GM19438 (cell line): ENCODE data around the gene MCRIP2.

ENCODE experiments used
- ATAC-seq: cut with Tn5 transposase; IDR thresholded peaks from one replicate; pipeline ENCODE4 v1.9.1; 2021; ENCODE audit warnings: low read depth; ENCODE audit not compliant: unreplicated experiment

MCRIP2 gene

DNA sequence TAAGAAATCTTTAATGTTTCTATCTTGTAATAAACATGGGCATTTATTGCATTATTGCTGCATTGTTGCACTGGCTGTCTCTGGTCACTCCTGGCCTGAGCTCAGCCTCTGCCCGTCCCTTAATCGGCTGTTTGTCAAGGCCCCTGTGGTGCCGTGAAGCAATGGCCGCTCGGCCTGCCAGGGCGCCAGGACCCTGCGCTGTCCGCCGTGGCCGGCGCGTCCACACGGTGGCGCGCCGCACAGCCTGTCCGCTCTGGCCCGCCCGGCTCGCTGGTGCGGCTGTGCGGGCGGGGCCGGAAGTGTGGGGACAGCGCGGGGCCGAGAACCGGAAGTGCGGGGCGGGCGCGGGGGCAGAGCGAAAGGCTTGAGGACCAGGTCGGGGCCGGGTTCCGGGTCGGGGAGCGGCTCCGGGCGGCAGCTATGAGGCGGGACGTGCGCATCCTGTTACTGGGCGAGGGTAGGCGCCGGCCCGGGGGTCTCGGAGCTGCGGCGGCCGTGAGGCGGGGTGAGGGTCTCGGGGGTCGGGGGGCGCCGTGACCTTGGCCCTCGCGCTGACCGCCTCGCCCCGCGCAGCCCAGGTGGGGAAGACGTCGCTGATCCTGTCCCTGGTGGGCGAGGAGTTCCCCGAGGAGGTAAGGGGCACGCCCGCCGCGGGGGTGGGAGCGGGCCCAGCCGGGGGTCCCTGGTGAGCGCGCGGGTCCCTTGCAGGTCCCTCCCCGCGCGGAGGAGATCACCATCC is 26.3 kb downstream of the MCRIP2 start, which contains the start of gene RHOT2:
Gene RHOT2, plus strand, starts transcription at position 353 of the 739 bp plus-strand sequence. Its CDS starts 68 bp downstream, at position 421.
- ATAC-seq, result peak; percentile 85

DNA sequence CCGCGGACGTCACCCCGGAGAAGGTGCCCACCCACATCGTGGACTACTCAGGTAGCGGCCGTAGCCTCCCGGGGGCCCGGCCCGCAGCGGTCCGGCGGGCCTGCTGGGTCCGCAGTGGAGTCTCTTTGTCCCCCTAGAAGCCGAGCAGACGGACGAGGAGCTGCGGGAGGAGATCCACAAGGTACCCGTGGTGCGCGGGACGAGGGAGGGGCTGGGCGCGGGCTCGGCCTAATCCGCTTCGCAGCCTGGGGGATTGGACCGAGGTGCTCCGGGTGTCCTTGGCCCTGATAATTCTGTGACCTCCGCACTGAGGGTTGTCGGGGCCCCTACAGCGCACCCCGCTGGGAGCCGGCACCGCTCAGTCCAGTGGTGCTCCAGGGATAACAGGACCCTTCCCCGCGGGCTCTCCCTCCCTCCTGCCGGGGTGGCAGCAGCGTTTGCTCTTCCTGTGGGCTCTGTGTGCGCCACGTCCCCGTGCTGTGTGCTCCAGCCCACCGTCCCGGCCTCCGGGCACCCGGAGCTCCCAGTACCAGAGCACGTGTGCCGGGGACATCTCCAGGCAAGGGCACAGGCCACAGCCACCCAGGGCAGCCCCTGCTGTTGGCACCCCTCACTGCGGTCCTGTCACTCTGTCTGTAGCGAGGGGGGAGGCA is 27.0 kb downstream of the MCRIP2 start:
- peak; percentile 6 for ATAC-seq

DNA sequence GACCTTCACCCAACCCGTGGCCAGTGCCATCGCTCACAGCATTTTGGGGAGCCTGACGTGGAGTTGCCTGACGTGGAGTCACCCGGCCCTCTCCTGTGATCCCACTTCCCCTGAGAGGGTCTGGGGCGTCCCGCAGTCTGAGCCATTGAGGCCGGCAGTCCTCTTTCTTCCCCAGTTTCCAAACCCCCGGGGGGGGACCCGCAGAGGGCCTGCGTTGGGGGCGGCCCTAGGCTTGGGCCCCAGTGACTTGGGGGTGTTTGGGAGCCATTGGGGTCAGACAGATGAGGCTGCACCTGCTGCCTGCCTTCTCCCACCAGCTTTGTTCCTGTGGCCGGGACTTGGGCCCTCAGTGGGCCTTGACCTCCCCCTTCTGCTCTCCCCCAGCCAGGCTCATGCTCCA is 28.0 kb downstream of the MCRIP2 start:
- ATAC-seq, result no peak

DNA sequence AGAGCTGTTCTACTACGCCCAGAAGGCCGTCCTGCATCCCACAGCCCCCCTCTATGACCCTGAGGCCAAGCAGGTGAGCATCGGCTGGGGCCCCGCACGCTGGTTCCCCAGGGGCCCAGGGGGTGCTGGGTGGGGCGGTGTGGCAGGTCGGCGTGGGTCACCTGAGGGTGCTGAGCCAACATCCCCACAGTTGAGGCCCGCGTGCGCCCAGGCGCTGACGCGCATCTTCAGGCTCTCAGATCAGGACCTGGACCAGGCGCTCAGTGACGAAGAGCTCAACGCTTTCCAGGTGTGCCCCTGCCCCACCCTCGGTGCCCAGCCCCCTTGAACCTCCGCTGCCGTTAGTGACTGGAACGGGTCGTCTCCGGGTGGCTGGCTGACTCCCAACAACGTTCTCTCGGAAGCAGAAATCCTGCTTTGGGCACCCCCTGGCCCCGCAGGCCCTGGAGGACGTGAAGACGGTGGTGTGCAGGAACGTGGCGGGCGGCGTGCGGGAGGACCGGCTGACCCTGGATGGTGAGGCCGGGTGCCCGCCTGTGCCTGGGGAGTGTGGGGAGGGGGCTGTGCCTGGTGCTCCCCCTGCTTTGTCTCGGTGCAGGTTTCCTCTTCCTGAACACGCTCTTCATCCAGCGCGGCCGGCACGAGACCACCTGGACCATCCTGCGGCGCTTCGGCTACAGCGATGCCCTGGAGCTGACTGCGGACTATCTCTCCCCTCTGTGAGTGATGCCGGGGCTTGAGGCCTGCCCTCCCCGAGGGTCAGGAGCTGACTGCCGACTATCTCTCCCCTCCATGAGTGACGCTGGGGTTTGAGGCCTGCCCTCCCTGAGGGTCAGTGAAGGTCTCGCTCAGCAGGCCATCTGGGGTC is 29.1 kb downstream of the MCRIP2 start:
- no peak for ATAC-seq

DNA sequence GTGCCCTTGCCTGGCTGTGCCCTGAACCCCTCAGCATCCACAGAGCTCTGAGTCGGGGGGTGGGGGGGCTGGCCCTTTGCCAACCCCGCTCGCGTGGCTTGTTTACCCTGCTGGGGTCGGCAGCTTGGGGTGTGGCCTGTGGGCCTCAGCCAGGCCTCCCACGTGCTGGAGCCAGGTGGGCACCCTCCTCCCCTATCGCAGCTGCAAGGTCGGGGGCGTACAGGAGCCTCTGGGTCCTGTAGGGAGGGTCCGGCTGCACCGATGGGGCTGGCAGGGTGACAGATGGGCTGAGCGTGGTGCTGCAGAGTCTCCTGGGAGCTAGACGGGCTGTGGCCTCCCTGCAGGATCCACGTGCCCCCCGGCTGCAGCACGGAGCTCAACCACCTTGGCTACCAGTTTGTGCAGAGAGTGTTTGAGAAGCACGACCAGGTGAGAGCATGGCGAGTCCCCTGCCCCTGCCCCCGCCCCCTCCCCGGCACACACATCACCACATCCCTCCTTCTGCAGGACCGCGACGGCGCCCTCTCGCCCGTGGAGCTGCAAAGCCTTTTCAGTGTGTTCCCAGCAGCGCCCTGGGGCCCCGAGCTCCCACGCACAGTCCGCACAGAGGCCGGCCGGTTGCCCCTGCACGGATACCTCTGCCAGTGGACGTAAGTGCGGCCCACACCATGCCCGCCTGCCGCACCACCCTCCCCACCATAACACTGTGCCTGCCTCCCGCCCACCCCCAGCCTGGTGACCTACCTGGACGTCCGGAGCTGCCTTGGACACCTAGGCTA is 29.9 kb downstream of the MCRIP2 start:
- ATAC-seq, result no peak

DNA sequence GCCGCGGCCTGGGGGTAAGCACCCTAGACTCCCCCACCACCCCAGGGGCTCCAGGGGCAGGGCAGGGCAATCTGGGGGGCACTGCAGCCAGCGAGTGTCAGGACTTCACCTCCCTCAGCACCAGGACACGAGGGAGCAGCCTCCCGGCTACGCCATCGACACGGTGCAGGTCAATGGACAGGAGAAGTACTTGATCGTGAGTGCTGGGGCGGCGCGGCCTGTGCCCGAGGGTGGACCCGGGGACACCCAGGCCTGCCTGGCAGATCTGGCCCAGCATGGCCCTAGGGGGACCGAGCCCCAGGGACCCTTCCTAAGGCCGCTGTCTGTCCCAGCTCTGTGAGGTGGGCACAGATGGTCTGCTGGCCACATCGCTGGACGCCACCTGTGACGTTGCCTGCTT is 30.7 kb downstream of the MCRIP2 start:
- ATAC-seq, result no peak

DNA sequence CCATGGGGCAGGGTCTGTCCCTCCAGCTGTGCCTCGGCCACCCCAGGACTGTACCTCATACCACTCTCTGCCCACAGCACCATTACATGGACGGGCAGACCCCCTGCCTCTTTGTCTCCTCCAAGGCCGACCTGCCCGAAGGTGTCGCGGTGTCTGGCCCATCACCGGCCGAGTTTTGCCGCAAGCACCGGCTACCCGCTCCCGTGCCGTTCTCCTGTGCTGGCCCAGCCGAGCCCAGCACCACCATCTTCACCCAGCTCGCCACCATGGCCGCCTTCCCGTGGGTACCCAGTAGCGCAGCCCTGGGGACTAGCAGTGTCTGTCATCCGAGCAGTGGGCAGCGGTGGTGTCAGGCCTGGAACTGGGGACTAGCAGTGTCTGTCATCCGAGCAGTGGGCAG is 31.2 kb downstream of the MCRIP2 start:
- no peak for ATAC-seq

DNA sequence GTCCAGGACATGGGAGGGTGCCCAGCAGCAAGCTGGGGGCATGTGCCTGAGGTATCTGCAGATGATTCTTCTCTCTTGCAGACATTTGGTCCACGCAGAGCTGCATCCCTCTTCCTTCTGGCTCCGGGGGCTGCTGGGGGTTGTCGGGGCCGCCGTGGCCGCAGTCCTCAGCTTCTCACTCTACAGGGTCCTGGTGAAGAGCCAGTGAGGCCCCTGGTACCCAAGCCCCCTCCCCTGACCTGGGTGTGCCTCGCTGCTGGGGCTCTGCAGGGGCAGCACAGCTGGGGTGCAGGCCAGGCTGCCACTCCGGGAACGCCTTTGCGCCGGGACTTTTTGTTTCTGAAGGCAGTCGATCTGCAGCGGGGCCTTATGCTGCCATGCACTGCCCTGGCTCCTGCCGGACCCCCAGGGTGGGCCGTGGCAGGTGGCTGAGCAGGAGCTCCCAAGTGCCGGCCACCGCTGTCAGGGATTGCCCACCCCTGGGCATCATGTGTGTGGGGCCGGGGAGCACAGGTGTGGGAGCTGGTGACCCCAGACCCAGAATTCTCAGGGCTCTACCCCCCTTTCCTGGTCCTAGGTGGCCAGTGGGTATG is 31.9 kb downstream of the MCRIP2 start:
- no peak for ATAC-seq

DNA sequence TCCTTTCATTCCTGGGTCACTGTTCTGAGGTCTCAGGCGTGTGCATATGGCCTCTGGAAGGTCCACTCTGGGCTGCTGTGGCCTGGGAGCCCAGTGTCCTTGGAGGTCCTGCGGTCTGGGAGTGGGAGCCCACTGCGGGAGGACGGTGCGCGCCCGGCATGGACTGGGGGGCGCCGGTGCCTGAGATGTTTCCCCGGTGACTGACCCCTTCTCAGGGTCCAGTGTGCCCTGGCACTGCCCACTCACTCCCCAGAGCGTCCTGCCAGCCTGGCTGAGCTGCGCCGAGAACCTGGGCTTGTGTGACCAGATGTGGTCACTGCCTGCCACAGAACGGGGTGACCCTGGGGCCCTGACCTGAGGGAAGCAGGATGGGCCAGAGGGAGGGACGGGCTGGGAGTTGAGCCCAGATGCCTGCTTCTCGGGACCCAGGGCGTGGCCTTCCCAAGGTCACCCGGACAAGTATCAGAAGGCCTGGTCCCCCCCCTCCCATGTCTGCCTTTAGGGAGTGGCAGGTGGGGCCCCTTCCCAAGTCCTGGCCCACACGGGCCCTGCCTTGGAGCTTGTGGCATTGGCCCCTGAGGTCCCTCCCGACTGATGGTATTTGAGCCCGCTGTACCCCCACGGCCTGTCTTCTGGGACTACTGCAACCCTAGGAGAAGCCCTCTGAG is 32.7 kb downstream of the MCRIP2 start:
- no peak for ATAC-seq

DNA sequence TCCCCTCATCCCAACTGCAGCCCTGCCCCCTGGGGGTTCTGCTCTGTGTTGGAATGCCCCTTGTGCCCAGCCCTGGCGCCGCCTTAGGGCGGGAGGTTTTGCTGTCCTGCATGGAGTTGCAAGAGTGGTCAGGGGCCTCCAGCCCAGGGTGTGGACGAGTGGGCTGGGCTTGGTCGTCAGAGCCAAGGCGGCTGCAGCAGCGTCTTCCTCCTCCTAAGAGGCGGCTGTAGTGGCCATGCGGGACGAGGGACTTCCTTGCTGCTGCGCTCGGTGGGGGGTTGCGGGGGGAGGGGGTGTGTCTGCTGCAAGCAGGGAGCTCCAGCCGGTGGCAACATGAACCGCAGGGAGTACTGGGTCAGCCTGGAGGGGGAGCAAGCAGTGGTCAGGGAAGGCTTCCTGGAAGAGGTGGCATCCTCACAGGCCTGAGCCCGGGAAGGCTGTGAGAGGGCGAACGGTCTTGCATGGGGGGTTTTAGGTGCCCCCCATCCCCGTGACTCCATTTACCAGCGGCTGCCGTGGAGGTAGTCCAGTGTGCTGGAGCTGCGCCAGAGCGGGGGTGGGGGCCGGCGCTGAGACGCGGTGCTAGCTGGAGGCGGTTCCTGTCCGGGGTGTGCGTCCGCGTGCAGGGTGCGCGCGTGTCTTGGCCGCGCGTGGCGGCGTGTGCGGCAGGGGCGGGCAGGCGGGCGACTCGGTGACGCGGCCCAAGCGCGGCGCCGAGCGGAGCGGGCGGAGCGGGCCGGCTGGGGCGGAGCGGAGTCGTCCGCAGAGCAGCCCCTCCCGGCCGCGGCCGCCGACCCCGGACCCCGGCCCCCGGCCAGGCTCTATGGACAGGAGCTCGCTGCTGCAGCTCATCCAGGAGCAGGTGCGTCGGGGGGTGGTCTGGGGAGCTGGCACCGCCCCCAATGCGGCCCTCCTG is 33.6 kb downstream of the MCRIP2 start, which contains the start of gene RHBDL1:
Gene RHBDL1, plus strand, starts transcription at position 704 of the 916 bp plus-strand sequence. Its CDS starts 120 bp downstream, at position 824.
- no peak for ATAC-seq

DNA sequence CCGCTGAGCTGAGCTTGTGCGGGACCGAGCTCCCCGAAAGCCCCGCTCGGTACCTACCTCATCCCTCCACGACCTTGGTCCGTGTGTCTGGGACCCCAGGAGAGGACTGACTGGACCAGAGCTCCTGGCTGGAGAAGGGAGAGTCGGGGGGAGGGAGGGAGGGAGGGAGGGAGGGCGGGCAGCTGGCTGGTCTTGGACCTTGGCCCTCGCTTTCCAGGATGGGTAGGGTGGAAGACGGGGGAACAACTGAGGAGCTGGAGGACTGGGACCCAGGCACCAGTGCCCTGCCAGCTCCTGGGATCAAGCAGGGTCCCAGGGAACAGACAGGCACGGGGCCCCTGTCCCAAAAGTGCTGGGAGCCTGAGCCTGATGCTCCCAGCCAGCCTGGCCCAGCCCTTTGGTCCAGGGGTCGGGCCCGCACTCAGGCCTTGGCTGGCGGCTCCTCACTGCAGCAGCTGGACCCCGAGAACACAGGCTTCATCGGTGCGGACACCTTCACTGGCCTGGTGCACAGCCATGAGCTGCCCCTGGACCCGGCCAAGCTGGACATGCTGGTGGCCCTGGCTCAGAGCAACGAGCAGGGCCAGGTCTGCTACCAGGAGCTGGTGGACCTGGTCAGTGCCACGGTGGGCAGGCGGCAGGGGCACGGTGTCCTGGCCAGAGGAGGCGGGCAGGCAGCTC is 34.4 kb downstream of the MCRIP2 start:
- no peak for ATAC-seq

DNA sequence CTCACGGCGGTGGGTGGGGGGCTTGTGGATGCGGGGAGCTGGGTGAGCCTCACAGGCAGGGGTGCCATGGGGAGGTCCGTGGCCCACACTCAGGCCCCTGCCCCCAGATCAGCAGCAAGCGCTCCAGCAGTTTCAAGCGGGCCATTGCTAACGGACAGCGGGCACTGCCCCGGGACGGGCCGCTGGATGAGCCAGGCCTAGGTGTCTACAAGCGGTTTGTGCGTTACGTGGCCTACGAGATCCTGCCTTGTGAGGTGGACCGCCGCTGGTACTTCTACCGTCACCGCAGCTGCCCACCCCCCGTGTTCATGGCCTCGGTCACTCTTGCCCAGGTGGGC is 34.9 kb downstream of the MCRIP2 start:
- ATAC-seq, result no peak

DNA sequence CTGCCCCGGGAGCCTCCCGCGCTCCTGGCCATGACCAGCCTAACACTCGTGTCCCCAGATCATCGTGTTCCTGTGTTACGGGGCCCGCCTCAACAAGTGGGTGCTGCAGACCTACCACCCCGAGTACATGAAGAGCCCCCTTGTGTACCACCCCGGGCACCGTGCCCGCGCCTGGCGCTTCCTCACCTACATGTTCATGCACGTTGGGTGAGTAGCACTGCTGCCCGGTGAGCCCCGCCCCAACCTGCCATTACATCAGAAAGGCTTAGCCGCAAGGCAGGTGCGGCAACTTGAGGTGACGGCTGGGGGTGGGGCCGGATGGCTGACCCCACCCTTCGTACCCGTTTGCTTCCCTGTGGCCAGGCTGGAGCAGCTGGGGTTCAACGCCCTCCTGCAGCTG is 35.3 kb downstream of the MCRIP2 start:
- ATAC-seq, result no peak

DNA sequence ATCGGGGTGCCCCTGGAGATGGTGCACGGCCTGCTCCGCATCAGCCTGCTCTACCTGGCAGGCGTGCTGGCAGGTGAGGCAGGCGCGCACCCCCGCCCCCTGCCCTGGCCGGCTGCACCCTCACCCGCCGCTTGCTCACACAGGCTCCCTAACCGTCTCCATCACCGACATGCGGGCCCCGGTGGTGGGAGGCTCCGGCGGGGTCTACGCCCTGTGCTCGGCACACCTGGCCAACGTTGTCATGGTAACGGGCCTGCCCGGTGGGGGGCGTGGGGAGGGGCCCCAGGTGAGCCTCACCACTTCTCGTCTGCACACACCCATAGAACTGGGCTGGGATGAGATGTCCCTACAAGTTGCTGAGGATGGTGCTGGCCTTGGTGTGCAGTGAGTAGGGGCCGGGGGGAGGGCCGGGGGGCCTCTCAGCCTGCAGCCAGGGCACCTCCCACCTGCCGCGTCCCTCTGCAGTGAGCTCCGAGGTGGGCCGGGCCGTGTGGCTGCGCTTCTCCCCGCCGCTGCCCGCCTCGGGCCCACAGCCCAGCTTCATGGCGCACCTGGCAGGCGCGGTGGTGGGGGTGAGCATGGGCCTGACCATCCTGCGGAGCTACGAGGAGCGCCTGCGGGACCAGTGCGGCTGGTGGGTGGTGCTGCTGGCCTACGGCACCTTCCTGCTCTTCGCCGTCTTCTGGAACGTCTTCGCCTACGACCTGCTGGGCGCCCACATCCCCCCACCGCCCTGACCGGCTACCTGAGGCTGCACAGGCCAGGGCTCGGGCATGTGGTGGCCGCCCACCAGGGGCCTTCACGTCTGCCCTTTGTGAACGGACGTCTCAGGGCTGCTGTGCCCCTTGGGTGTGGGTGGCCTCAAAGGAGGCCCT is 35.9 kb downstream of the MCRIP2 start:
- ATAC-seq, result no peak

DNA sequence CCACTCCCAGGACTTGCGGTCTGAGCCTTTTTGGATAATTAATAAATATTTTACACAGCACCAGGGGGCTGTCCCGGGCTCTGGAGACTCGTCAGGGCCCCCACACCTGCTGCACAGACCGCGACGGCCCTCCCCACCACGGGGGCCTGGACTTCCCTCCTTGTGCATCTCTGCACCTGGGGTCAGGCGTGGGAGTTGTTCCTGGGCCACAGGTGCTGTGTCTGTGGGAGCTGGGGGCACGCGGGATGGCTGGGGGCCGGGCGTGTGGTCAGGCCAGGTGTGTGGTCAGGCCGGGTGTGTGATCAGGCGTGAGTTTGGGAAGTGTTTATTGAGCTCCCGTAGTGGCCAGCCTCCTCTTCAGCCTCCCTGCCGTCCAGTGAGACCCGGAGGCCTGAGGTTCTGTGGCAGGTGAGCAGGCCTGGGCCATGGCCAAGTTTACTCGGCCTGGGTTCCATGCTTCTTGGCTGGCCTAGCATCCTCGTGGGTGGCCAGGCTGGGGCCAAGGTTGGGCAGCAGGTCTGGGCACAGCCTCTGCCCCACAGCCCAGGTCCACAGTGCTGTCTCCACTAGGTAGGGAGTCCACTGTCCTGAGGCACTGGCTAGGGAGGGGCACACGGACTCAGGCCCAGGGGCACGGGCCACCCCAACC is 36.7 kb downstream of the MCRIP2 start:
- ATAC-seq, result no peak
